Epithelial cell of esophagus (primary cell): ENCODE data around the gene STAT5B.

Experiments used
- DNase-seq: peaks from one replicate; pipeline ENCODE4 v3.0.0; 2010; ENCODE audit warnings: low read depth
- H3K4me3 ChIP-seq: 2 replicates; pipeline ENCODE4 v1.5.1; 2011; ENCODE audit warnings: mild to moderate bottlenecking, low read length, control low read depth
- CTCF ChIP-seq: IDR thresholded peaks from 2 replicates; pipeline ENCODE4 v1.5.1; 2011; ENCODE audit warnings: low read depth, mild to moderate bottlenecking, low read length, control low read depth, inconsistent platforms; ENCODE audit not compliant: insufficient read depth; ENCODE audit errors: missing control alignments

Gene STAT5B

GRCh38 chr17:42311240-42312034, 35.2 kb upstream of the STAT5B start:
- peak; percentile 59 for DNase-seq
- H3K4me3 ChIP-seq, result no peak overlapping the region
- no peak for TF ChIP-seq CTCF

- no peak overlapping the region for H3K4me3 ChIP-seq
- TF ChIP-seq CTCF, result no peak
- no peak for DNase-seq
These were observed 34.6 kb upstream of the STAT5B start for GRCh38 chr17:42310787-42311215.

GRCh38 chr17:42309986-42310786, 34.0 kb upstream of the STAT5B start:
- TF ChIP-seq CTCF, result no peak
- DNase-seq, result peak; percentile 17
- no peak overlapping the region for H3K4me3 ChIP-seq

GRCh38 chr17:42309142-42309541, 33.0 kb upstream of the STAT5B start:
- TF ChIP-seq CTCF, result no peak
- DNase-seq, result no peak
- H3K4me3 ChIP-seq, result no peak overlapping the region

GRCh38 chr17:42308446-42308845, 32.3 kb upstream of the STAT5B start:
- TF ChIP-seq CTCF, result no peak
- DNase-seq, result no peak
- H3K4me3 ChIP-seq, result no peak overlapping the region

- DNase-seq, result no peak
- no peak overlapping the region for H3K4me3 ChIP-seq
- TF ChIP-seq CTCF, result no peak
These were observed 31.3 kb upstream of the STAT5B start for GRCh38 chr17:42307362-42307927.
